HG02884 (cell line): Measurements from ENCODE around the gene PPID.
A peak's percentile ranks its signal among the peaks of the same experiment; 100 is the strongest.
"Not testable (repeated sequence)": the region's sequence is repeated elsewhere in the genome, so short reads cannot be mapped to it uniquely, and the experiment has no call there.

ENCODE experiments used
- ATAC-seq: cut with Tn5 transposase; IDR thresholded peaks from one replicate; pipeline ENCODE4 v1.9.1; 2021; ENCODE audit warnings: mild to moderate bottlenecking, moderate library complexity; ENCODE audit not compliant: unreplicated experiment

Gene PPID

DNA sequence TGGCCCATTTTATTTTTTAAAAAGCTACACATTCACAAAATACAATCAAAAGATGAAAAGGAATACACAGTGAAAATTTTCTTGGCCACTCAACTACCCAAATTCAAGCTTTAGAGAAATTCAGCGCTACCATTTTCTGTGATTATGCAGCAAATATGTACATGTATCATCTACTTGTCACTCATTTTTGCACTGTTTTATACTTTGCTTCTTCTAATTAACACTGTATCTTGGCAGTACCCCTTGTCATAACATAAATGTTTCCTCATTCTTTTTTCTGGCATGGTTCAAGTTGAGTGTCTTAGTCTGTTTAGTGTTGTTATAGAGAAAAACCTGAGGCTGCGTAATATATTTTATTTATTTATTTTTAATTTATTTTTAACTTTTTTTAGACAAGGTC is 15.7 kb upstream of the PPID start:
- ATAC-seq = no peak

DNA sequence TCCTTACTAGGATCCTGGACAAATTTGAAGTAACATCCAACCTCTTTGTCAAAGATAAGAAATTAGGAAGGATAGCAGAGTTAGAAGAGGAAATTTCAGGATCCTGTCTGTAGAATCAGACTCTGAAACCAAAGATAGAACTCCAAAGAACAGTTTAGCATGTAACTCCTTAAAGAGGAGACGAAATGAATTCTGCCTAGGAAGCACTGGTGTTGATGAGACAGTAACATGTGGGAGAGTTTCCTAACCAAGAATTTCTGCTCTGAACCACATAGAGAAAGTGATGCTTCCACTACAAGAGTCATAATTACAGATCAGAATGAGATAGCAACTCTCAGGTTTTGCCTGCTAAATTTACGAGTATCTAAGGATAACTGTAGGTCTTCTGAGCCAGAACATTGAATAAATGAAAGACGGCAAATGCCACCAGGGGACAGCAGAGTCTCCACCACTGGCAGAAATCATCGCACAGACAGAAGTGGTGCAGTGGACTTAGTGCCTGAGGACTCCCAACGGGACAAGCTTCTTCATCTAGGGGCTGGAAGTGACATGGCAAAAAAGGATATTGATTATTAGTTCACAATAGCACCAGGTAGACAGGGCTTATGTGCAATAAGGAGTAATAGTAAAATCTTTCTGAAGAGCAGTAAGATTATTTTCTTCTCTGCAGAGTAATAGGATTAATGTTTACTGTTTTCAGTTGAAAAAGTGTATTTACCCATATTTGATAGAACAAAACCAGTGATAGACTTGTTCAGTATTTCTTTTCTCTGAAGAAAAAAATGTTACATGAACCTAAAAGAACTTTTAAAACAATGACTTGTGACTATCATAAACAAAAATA is 6.7 kb upstream of the PPID start:
- ATAC-seq = peak; percentile 81

DNA sequence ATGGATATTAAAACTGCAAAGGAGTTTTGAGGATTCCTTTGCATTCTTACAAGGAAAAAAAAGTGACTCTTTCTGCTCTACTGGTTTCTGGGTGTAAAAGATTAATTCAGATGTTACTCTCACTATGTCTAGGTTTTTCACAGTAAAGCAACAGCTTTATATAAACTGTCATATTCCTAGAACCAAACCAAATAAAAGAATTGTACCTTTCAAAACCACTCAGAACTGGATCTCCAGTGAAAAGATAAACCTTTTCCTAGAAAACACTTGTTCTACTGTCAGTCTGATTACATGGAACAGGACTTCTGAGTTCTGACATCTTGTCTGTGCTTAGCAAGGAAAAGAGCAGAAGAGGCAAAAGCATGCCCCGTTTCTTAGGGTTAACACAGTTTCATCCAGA is 5.0 kb upstream of the PPID start:
- no peak for ATAC-seq

DNA sequence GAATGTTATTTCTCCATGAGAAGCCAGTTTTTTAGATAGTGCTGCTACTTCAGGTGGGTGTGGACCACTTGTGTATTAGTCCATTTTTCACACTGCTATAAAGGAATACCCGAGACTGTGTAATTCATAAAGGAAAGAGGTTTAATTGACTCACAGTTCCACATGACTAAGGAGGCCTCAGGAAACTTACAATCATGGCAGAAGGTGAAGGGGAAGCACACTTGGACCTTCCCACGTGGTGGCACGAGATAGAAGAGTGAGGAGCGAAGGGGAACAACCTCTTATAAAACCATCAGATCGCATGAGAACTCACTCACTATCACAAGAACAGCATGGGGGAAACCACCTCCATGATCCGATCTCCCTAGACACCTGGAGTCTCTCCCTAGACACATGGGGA is 3.4 kb upstream of the PPID start:
- ATAC-seq = no peak

DNA sequence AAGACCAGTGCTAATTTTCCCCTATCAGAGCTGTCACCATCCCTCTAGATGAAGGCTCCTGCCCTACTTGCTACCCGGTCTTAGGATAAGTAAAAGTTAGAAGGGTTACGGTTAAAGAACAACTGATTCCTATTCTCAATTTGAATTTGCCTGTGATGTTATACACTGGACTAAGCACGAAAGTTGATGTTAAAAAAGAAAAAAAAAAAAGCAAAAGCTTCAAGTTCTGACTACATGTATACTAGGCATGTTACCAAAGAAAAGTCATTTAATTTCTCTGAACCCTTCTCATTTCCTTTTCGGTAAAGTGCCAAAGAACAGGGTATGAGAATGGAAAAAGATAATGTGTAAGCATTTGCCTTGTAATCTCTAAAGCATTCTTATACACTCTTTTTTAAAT is 1.4 kb upstream of the PPID start:
- no peak for ATAC-seq

DNA sequence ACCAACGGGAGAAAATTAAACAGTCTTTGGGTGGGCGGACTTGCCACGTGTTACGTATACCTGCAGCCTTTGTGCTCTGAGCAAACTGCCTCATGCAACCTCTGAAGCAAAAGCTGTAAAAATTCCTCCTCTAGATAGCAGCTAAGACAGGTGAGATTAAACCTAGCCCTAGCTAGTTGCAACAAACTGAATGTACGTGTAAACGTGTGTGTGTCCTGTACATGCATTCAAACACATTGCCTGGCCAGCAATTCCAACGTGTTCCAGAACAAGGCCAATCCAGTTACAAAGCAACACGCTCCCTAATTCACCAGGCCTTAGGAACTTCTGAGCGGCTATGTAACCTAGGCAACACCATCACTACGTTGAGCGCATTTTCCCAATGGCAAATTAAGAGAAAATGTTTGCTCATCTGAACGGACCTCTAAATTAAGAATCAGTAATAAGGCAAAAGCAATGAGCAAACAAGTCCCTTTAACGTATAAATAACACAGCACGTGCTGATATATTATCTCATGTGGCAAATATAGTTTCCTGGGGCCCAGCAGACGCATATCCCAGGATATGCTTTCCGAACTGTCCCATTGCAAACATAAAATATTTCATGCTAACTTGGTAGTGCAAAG is 792 bp downstream of the PPID start:
- ATAC-seq = peak; percentile 6

DNA sequence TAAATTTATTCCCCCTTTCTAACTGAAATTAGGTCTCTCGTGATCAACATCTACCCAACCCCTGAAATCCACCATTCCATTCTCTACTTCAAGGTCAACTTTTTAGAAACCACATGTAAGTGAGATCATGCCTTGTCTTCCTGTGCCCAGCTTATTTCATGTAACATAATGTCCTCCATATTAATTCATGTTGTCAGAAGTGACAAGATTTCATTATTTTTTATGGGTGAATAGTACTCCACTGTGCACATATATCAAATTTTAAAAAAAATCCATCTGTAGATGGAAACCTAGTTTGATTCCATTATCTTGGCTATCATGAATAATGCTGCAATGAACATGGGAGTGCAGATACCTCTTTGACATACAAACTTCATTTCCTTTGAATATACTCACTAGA is 1.5 kb downstream of the PPID start:
- ATAC-seq = no peak

DNA sequence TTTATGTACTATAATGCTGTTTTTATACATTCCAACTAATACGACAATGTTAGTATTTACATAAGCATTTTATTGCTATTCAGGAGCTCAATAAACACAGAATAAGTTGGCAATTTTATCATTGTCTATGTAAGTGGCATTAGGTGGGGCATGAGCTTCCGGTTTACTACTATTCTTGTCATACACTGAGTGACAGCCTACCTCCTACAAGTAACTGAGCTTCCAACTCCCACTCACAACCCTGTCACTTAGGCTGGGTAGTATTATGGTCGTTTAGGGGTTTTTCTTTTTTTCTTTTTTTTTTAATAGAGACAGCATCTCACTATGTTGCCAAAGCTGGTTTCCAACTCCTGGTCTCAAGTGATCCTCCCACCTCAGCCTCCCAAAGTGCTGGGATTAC is 7.4 kb downstream of the PPID start:
- ATAC-seq = no peak

DNA sequence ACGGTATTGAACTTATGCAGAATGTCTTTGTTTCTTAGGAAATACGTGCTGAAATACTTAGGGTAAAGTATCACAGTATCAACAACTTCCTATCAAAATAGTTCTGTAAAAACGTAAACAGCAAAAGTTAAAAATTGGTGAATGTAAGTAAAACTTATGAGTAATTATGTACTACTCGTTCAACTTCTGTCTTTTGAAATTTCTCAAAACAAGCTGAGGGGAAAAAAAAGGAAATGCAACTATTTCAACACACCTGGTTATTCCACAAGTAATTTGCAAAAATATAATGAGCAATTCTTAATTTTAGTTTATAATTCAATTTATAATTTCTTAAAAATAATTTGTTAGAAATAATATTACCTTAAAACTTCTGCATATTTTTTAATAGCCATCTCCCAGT is 8.3 kb downstream of the PPID start:
- ATAC-seq = no peak

DNA sequence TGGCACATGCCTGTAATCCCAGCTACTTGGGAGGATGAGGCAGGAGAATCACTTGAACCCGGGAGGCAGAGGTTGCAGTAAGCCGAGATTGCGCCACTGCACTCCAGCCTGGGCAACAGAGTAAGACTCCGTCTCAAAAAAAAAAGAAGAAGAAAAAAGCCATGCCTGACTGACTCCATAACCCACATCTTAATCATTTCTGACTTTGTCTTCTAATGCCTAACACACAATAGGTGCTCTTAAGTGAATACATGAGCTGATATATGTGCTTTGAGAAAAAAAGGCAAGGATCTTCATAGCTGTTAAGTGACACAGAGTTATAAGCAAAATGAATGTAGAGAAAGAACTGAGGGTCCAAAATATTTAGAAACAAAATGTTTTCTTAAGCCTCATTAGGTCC is 10.6 kb downstream of the PPID start:
- ATAC-seq = not testable (repeated sequence)

DNA sequence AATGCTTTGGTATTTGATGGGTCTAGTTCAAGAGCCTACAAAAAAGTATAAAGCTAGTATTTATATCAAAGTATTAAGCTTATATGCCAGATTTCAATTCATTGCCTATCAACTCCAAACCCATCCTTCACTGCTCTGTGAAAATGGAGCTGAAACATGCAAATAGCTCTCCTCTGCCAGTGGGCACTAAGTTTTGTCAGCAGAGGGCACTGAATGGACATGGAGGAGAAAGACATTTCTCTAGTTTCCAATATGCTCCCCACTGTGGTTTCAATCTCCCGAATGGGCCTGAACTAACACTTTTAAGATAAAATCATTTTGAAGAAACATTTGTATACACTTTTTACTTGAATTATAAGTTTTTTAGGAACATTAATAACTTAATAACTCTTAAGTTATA is 12.4 kb downstream of the PPID start:
- no peak for ATAC-seq

DNA sequence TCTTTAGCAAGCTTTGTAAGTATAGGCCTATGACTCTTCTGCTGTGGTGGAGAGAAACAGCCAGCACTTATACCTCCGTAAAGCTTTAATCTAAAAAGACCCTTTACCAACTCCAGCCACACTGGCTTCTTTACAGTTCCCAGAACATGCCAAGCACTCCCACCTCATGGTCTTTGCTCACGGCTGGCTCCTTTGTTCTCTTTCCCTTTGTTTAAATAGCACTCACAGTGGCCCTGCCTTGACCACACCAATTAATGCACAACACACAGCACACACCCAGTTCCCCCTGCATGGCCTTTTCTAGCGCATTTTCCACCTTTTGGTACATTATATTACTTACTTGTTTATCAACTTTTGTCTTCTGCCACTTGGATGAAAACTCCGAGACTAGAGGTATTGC is 18.9 kb downstream of the PPID start:
- ATAC-seq = no peak

DNA sequence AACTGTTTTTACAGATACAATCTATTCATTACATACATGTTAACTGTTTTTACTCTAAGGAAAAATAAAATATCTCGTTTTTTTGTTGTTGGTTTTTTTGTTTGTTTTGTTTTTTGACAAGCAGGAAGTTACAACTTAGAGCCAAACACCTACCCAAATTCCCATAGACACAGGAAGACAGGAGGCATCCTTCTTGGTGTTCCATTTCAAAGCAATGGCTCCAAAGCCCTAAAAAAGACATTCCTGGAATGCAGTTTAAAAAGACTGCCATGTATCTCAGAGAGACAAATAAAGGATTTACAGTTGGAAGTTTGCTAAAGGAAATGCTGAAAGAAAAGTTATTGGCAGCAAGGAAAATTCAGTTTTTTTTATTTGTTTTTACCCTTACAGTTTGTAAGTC is 34.4 kb downstream of the PPID start:
- no peak for ATAC-seq

DNA sequence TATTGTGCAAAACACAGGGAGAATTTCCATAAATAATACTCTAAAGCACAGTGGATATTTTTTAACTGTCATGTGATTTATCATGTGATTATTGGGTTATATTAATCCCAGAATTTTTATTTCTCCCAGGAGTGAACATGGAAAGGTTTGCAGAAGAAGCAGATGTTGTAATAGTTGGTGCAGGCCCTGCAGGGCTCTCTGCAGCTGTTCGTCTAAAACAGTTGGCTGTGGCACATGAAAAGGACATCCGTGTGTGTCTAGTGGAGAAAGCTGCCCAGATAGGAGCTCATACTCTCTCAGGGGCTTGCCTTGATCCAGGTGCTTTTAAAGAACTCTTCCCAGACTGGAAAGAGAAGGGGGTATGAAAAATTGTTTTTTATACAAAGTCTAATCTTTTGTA is 41.1 kb downstream of the PPID start:
- ATAC-seq = no peak

DNA sequence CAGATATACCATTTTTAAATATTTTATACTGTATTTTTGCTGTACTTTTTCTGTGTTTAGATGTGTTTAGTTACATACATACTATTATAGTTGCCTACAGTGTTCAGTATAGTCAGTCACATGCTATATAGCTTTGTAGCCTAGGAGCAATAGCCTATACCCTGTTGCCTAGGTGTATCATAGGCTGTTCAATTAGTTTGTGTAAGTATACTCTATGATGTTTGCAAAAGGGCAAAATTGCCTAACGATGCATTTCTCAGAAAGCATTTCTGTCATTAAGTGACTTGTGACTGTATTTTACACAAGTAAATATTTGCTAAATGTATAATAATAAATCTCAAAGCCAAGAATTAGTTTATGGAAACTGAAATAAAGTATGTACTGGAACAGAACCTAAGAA is 41.6 kb downstream of the PPID start:
- ATAC-seq = no peak

DNA sequence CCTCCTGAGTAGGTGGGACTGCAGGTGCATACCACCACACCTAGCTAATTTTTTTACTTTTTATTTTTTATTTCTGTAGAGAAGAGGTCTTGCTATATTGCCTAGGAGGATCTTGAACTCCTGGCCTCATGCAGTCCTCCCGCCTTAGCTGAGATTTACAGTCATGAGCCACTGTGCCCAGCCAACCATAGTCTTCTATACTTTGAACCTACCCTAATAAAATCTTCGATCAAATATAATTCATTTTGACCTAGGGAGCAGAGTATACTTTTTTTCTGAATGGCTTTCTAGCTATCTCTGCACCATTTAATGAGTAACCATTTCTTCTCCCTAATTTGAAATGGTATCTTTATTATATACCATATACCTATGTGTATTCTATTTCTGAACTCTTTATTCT is 44.4 kb downstream of the PPID start:
- no peak for ATAC-seq

DNA sequence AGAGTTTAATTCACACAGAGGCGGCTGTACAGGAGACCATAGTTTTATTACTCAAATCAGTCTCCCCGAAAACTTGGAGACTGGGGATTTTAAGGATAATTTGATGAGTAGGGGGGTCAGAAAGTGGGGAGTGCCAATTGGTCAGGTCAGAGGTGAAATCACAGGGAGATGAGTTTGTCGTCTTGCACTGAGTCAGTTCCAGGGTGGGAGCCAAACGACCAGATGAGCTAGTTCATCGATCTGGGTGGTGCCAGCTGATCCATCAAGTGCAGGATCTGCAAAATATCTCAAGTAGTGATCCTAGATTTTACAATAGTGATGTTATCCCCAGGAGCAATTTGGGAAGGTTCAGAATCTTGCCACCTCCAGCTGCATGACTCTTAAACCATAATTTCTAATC is 47.1 kb downstream of the PPID start:
- no peak for ATAC-seq

DNA sequence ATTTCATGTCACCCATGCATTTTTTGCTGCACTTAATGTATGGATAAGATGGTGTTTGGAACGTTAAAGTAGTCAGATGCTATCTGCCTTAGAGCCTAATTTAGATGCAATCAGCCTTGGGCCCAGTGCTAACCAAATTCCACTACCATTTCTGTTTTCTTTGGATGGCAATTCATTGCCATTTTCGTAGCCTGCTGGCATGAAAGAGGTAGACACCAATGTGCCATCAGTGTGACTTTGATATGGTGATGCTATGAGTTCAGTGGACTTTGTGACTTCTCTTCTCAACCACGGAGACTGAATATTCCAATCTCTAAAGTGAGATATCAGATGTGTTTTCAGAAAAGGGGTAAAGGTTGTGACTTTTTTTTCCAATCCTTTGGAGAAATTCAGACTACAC is 49.6 kb downstream of the PPID start:
- ATAC-seq = no peak

DNA sequence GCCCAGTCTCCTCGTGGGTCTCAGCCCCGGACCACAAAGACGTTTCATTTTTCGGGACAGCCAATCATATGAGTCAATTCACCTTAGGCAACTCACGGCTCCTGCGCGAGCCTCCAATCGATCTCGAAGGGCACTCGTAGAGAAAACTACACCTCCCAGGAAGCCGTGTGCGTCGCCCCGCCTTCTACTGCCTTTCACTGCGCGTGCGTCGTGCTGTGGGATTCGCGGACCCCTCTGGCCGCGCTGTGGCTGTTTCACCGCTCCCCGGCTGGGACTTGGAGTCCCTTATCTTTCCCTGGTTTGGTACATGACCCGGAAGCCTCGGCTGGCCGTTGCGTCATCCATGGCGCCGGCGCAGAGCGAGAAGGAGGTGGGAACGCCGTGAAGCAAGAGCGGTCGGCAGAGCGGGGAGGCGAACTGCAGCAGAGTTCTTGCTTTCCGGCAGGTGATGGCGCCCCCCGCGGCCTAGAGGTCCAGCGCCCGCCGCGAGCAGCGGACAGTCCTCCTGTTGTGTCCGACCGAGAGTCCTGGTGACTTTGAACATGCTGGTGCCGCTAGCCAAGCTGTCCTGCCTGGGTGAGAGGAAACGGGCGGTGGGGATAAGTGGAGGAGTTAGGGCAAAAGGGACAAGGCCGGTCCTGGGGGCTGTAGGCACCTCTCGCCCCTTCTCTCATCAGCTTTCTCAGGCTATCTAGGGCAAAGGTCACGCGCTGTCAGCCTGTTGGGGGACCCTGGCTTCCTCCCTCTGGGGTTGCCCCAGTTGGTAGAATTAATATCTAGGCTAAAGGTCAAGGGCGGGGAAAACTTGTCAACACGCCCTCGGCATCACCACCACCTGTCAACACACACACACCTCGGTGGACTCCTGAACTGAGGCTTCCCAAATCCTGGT is 51.0 kb downstream of the PPID start, which contains the start of gene ETFDH:
Gene ETFDH (plus strand): TSS at position 382 of the 892 bp plus-strand sequence. CDS start 161 bp downstream, at position 543.
- ATAC-seq = peak; percentile 79

DNA sequence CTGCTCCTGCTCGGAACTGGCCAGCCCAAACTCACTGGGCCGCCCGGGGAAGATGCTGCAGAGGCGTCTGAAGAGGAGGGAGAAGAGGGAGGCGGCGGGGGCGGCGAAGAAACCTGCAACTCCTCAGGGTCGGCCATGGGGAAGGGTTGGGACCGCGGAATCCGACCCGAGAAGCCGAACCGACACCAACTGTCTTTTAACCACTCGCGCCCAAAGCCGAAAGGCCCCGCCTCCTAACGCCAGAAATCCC is 51.6 kb downstream of the PPID start, which contains the start of gene C4orf46:
Gene C4orf46 (minus strand): TSS at position 223 of the 250 bp plus-strand sequence. CDS start 86 bp downstream, at position 137.
- no peak for ATAC-seq

DNA sequence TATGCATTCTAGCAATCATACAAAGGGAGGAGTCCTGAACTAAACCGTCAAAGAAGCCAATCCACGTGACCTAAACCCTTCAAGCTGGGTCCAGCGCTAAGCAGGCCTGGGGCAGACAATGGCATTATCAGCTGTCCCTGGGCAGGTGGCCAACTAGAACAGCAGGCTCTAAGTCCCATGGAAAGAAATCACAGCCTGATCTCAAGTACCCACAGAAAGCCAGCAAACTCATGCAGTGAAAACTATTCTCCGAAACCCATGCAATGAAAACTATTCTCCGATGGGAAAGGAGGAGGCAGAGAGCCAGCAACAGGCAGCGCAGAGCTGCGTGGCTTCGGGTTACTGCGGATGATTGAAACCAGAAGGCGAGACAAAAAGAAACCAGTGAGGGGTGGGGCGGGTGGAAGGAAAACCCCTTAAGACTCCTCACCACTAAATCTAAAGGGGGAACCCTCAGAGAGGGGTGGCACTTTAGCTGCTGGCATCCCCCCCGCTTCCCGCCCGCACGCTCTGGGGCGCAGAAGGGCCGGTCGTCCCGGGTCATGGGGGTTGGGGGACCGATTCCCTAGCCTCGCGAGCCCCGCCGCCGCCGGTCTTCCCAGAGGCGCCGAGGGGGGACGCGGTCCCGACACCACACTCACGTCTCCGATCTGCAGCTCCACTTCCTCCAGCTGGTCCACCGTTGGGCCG is 52.1 kb downstream of the PPID start:
- ATAC-seq = peak; percentile 27
